Ectodermal cell (in vitro differentiated cells): ENCODE measurements around the gene ZBTB44.
"Not testable (repeated sequence)": the region's sequence is repeated elsewhere in the genome, so short reads cannot be mapped to it uniquely, and the experiment has no call there.

Experiments used
- H3K27ac ChIP-seq: 2 replicates; pipeline ENCODE4 v1.7.0; 2013; ENCODE audit warnings: mild to moderate bottlenecking, low read depth, low read length; ENCODE audit not compliant: insufficient read depth, poor library complexity, severe bottlenecking
- H3K27me3 ChIP-seq: 2 replicates; pipeline ENCODE4 v1.7.0; 2013; ENCODE audit warnings: mild to moderate bottlenecking, low read length; ENCODE audit not compliant: insufficient read depth, control insufficient read depth, poor library complexity, severe bottlenecking
- H3K36me3 ChIP-seq: one replicate; pipeline ENCODE4 v1.7.0; 2013; ENCODE audit warnings: low read length; ENCODE audit not compliant: control insufficient read depth, insufficient read depth
- H3K4me1 ChIP-seq: one replicate; pipeline ENCODE4 v1.7.0; 2013; ENCODE audit warnings: low read length; ENCODE audit not compliant: control insufficient read depth, insufficient read depth
- H3K4me3 ChIP-seq: 2 replicates; pipeline ENCODE4 v1.7.0; 2013; ENCODE audit warnings: low read depth, low read length, control low read depth; ENCODE audit not compliant: insufficient read depth
- H3K9me3 ChIP-seq: 2 replicates; pipeline ENCODE4 v1.7.0; 2013; ENCODE audit warnings: mild to moderate bottlenecking, low read length, moderate library complexity; ENCODE audit not compliant: control insufficient read depth
- WGBS, 2 experiments: methylation state at CpG; one replicate each; pipeline ENCODE4 v1.1.7; 2013; ENCODE audit warnings: missing lambda C conversion rate in 2 of 2; 5-methylcytosine and 5-hydroxymethylcytosine counted together

Gene ZBTB44

DNA sequence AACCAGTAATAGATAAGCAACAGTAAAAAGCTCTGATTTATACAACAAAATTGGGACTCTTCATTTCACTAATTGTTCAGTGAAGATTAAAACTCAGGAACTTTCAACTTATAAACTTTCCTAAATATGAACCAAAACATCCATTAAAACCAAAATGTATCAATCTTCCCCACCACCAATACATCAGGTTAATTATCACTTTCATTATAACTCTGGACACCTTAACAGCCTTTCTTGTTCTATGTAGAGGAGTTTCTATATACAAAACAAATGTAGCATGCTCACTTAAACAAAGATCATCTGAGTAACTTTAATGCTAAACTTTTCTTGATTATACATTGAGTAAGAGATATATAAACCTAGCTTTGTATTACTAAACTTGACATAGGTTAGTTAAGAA, 80.4 kb downstream of the ZBTB44 start:
- H3K4me3 ChIP-seq: no peak overlapping the region
- no peaks in the 10 kb centered on the region for H3K36me3 ChIP-seq
- H3K4me1 ChIP-seq: no peaks in the 10 kb centered on the region
- no peak overlapping the region for H3K27ac ChIP-seq
- no peaks in the 10 kb centered on the region for H3K9me3 ChIP-seq
- H3K27me3 ChIP-seq: no peaks in the 10 kb centered on the region

DNA sequence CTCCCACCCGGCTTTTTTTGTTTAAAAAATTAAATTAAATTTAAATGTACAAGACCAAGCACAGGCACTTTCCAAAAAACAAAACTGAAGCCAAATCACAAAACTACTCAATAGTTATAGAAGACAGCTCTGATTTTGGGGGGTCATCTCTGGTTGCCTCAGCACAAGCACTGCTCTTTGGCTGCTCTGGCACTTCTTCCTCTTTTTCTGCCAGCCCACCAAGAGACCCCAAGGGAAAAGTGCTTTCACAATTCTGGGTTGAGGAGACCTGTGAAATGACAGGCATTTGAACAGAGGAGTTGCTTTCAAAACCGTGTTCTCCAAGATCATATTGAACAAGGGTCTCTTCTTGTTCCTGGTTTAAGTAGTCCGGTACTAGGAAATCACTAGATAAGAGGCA, 80.8 kb downstream of the ZBTB44 start:
- not testable (repeated sequence) for H3K9me3 ChIP-seq

DNA sequence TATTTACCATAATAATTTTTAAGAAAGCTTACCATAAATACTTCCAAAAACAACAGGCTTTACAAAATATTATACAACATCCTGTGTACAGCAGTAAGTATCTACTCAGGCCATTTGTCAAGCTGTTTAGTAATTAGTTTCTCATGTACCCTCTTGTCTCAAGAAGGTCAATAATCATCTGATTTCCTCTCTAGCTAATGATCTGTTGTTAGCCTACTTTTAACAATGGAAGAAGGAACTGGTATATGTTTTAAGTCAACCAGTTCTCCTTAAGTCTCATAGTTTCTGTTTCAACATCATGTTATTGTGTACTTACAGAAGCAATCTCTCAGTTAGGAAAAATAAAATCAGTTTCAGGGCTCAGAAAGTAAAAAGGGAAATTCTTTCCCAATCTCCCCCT, 81.2 kb downstream of the ZBTB44 start:
- not testable (repeated sequence) for H3K4me3 ChIP-seq, H3K27me3 ChIP-seq, H3K9me3 ChIP-seq, H3K27ac ChIP-seq, H3K36me3 ChIP-seq, H3K4me1 ChIP-seq

More for the DNA sequence above, 80.8 kb downstream of the ZBTB44 start:
- not testable (repeated sequence) for H3K4me1 ChIP-seq, H3K27me3 ChIP-seq, H3K27ac ChIP-seq, H3K4me3 ChIP-seq, H3K36me3 ChIP-seq
- no CpG with 5 or more reads among the region's 3 CpGs for WGBS, 2 experiments

DNA sequence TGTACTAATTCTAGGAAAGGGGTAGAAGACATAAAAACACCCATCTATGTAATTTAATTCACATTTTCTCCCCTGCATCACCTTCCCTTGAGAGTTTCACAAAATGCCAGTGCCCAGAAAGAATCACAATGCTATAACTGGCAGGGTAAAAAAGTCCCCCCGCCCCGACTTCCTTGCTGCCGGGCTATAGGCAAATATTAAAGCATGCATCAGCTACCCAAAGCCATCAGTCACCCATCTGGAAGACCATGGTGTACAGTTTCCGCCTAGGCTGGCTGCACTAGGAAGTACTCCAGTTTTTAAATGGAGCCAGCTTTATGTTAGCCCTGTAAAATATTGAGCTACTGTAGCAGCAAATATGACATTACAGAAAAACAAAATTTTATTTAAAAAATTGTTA, 87.3 kb downstream of the ZBTB44 start:
- Histone ChIP-seq H3K27ac (no peak overlapping the region), H3K4me3 (no peak overlapping the region), H3K4me1 (no peaks in the 10 kb centered on the region), H3K36me3 (no peaks in the 10 kb centered on the region), H3K9me3 (no peaks in the 10 kb centered on the region), H3K27me3 (no peaks in the 10 kb centered on the region)
- 95% methylated on average over 4 of the region's 4 CpGs for WGBS, 2 experiments

DNA sequence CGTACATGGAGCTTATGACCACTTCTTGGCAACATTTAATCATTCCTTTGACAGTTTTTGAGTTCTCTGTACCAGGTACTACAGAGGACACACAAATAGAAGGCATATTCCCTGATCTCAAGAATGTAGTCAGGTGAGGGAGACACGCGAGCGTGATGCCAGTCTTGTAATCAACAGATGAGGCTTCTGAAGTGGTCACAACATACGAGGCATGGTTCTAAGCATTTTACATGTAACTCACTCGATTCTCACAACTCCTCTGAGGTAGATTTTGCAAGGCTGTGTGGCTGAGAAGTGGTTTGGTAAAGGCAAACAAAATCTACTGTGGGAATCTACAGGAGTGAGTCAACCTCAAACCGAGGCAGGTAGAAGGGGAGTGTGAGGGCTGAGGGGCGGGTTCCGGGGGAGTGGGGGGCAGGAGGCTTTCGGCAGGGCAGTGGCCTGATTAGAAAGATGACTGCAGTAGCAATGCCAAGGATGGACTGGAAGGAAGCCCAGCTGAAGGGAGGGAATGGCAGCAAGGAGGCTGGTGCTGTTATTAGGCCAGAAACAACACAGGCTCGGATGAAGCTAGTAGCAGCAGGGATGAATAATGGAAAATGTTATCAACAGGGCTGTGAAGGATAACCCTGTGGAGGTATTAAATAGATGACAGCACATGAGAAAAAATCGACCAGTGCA, 91.3 kb downstream of the ZBTB44 start:
- Histone ChIP-seq H3K9me3 (no peaks in the 10 kb centered on the region), H3K36me3 (no peaks in the 10 kb centered on the region), H3K4me3 (no peak overlapping the region), H3K27ac (no peak overlapping the region), H3K4me1 (no peaks in the 10 kb centered on the region), H3K27me3 (no peaks in the 10 kb centered on the region)
- WGBS, 2 experiments: 92 to 95% methylated on average over 12 of the region's 12 CpGs

DNA sequence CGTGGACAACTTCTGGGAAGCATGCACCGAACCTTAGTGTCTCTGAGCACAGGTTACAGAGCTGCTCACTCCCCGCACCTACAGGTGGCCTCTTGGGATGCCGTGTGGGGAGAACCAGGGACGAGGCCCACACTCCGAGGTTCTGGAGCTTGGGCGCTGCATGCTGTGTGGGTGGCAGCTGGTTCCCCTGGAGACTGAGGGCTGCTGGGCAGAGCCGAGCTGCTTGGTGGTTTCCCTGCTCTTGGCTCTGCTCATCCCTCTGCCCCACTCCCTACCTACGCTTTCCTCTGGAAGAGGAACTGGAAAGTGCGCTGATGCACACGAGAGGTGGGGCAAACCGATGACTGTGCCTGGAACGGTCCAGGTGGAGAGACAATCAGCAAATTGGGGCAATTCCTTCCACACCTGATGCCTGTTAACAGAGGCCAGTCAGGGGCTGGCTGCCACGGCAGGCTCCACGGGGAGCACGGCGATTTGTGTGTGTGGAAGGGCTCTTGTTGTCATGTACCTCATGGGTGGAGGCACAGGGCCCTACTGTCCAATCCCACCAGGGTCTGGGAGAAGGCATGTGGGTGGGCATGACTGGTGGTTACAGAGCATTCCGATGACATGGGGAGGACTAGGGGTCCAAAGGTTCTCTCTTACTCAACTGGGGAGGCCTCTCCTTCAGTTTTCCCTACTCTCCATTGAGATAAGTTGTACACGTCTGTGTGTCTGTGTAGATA, 94.2 kb downstream of the ZBTB44 start:
- H3K9me3 ChIP-seq: no peaks in the 10 kb centered on the region
- H3K36me3 ChIP-seq: no peaks in the 10 kb centered on the region
- 91 to 92% methylated on average over 19 of the region's 19 CpGs for WGBS, 2 experiments
- no peak overlapping the region for H3K27ac ChIP-seq
- no peaks in the 10 kb centered on the region for H3K4me1 ChIP-seq
- H3K4me3 ChIP-seq: no peak overlapping the region
- no peaks in the 10 kb centered on the region for H3K27me3 ChIP-seq

DNA sequence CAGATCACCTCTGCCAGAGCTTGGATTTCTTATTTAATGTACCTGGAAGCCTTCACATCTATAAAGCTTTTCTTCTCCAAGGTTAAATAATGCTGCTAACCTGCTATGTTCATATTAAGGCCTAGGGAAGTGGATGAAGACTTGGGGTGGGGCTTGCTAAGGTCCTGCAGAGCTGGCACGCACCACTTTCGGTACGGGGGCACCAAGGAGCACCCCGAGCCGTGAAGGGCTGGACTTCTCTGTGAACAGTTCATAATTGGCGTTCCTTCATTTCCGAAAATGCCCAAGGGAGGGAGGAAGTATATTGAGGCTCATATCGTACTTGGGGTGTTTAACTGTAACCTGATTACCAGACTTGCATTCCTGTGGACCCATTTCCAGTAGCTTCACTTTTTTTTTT, 95.6 kb downstream of the ZBTB44 start:
- 87 to 96% methylated on average over 8 of the region's 8 CpGs for WGBS, 2 experiments
- no peak overlapping the region for H3K27ac ChIP-seq
- H3K4me3 ChIP-seq: no peak overlapping the region
- no peaks in the 10 kb centered on the region for H3K9me3 ChIP-seq
- H3K36me3 ChIP-seq: no peaks in the 10 kb centered on the region
- H3K27me3 ChIP-seq: no peaks in the 10 kb centered on the region
- no peaks in the 10 kb centered on the region for H3K4me1 ChIP-seq

DNA sequence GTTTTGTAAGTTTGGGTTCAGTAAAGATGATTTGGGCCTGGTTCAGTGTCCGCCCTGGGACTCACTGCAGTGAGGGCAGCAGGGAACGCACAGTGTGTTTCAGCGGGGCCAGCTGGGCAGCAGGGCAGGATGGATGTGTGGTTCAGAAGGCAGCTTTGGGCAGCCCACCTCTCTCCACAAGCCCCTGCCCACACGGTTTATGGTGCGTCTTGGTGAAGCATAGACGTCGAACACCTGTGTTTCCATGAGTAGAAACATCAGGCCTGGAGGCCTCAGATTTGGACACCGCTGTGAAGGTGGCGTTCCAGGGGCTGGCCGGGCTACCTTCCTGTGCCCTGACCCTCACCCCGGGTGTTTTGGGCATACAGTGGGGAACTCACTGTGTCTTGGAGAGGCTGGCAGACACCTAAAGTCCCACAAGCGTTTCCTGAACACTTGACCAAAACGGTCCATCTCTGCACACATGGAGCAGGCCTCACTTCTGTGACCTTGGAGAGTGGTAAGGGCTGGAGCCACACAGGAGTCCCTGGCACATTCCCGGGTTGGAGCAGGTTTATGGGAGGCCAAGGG, 96.1 kb downstream of the ZBTB44 start:
- H3K9me3 ChIP-seq: no peaks in the 10 kb centered on the region
- H3K4me3 ChIP-seq: no peak overlapping the region
- H3K27ac ChIP-seq: no peak overlapping the region
- WGBS, 2 experiments: 95% methylated on average over 14 of the region's 14 CpGs
- no peaks in the 10 kb centered on the region for H3K36me3 ChIP-seq
- H3K4me1 ChIP-seq: no peaks in the 10 kb centered on the region
- no peaks in the 10 kb centered on the region for H3K27me3 ChIP-seq

DNA sequence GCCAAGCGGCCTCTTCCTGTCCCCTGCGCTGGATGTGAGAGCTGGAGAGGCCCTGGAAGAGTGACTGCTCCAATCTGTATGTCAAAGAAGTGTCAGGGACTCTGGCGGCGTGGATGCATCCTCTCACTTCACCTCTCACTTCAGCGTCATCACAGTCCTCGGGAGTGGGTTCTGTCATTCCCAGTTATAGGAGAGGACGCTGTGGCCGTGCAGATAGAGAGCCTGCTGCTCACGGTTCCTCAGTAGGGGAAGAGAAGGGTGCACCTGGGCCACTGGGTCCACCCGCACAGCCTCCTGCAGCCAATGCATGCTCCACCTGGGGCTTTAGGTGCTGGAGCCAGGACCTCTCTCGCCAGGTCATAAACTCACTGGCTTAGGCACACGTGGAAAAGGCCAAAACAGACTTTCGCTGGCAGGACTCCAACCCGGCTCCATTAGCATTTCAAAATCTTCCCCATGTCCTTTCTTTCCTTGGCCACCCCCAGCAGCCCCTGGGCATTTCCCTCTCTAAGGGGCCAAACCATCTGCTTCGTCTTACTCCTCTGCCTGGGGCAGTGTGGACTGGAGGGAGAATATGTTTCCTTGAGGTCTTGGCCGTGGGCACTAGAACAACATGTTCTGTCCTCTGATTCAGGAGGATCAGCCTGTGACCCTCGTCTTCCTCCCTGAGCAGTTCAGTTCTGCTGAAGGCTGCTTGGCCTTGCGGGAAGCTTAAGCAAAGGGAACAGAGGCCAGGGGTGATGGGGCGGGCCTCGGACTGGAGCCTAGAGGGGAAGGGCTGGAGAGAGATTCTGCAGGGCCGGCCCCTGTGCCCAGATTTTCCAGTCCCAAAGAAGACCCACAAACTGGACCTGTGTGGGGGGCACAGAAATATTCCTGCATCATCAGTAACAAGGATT, 97.3 kb downstream of the ZBTB44 start:
- no peaks in the 10 kb centered on the region for H3K9me3 ChIP-seq
- H3K27ac ChIP-seq: no peak overlapping the region
- H3K4me1 ChIP-seq: no peaks in the 10 kb centered on the region
- WGBS, 2 experiments: 67 to 69% methylated on average over 21 of the region's 21 CpGs
- H3K4me3 ChIP-seq: no peak overlapping the region
- peaks cover 5% of the 10 kb centered on the region for H3K27me3 ChIP-seq
- no peaks in the 10 kb centered on the region for H3K36me3 ChIP-seq

DNA sequence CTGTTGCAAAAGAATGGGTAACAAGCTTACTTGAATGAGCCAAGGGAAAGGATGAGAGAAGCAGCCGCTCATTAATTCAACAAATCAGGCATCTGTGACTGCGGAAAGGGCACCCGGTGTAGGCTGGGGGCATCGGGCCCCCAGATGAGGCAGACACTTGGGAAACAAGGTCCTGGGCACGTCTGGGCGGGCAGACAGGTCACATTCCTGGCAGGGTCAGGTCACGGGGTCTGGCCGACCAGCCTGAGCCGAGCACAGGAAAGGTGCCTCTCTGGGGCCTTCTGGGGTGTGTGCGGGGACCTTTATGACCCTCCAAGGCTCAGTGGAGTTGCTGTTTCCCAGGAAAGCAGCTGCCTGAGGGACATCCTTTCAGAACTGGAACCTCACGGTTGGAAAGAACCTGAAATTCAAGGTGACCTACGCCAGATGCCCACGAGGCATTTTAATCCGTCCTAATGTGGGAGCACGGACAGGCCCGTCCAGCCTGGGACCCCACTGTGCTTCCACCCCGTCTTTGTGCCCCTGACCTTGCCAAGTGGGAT, 98.1 kb downstream of the ZBTB44 start:
- Histone ChIP-seq H3K36me3 (no peaks in the 10 kb centered on the region), H3K4me1 (no peaks in the 10 kb centered on the region), H3K27me3 (peaks cover 5% of the 10 kb centered on the region), H3K27ac (no peak overlapping the region), H3K9me3 (no peaks in the 10 kb centered on the region), H3K4me3 (no peak overlapping the region)
- 91% methylated on average over 17 of the region's 17 CpGs for WGBS, 2 experiments
